ENCODE results near the gene OXNAD1. TPM values are rescaled to one million over a fixed set of nuclear protein-coding genes. Genes with fewer than 3 reads are reported as not detected.
A peak's percentile ranks its signal among the peaks of the same experiment; 100 is the strongest.

Gene OXNAD1
- total and polyA plus RNA-seq, 2 experiments from 2014 or later, result 14.4 to 21.1 TPM

GRCh38 chr3:16289144-16289889 lies 24.3 kb downstream of the OXNAD1 start:
- 98% methylated on average over 2 of the region's 2 CpGs for WGBS (ENCODE audit: low lambda C conversion rate, missing lambda C conversion rate)

GRCh38 chr3:16290007-16290826 lies 25.2 kb downstream of the OXNAD1 start:
- WGBS (ENCODE audit: low lambda C conversion rate, missing lambda C conversion rate), result 69% methylated on average over 3 of the region's 3 CpGs
- TF ChIP-seq EZH2phosphoT487 (IDR thresholded peaks at IDR 0.05; ENCODE audit: low read depth, severe bottlenecking, unreplicated experiment) (no peak), EZH2 (IDR thresholded peaks at IDR 0.05; ENCODE audit: borderline replicate concordance) (no peak)
- TF ChIP-seq, protein P1, sequence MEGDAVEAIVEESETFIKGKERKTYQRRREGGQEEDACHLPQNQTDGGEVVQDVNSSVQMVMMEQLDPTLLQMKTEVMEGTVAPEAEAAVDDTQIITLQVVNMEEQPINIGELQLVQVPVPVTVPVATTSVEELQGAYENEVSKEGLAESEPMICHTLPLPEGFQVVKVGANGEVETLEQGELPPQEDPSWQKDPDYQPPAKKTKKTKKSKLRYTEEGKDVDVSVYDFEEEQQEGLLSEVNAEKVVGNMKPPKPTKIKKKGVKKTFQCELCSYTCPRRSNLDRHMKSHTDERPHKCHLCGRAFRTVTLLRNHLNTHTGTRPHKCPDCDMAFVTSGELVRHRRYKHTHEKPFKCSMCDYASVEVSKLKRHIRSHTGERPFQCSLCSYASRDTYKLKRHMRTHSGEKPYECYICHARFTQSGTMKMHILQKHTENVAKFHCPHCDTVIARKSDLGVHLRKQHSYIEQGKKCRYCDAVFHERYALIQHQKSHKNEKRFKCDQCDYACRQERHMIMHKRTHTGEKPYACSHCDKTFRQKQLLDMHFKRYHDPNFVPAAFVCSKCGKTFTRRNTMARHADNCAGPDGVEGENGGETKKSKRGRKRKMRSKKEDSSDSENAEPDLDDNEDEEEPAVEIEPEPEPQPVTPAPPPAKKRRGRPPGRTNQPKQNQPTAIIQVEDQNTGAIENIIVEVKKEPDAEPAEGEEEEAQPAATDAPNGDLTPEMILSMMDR (IDR thresholded peaks at IDR 0.05; ENCODE audit: poor library complexity), result peak; percentile 96
- no peak overlapping the region for H3K4me3 ChIP-seq

More at GRCh38 chr3:16289144-16289889, 24.3 kb downstream of the OXNAD1 start:
- Histone ChIP-seq H3K4me3 (no peak overlapping the region), H3K27me3 (no peaks in the 10 kb centered on the region), H3K9me3 (ENCODE audit: low read depth) (no peaks in the 10 kb centered on the region), H3K27ac (no peak overlapping the region), H3K4me1 (ENCODE audit: insufficient read depth) (no peaks in the 10 kb centered on the region), H2AFZ (no peak overlapping the region), H4K20me1 (ENCODE audit: insufficient read depth, poor library complexity, severe bottlenecking) (no peaks in the 10 kb centered on the region), H3K9me2 (replicated peaks; ENCODE audit: insufficient read depth) (no peaks in the 10 kb centered on the region), H3K36me3 (replicated peaks; ENCODE audit: insufficient read depth, low read depth) (no peaks in the 10 kb centered on the region), H3K4me2 (no peak overlapping the region), H3K79me2 (no peaks in the 10 kb centered on the region)
- TF ChIP-seq EZH2phosphoT487 (IDR thresholded peaks at IDR 0.05; ENCODE audit: low read depth, severe bottlenecking, unreplicated experiment) (no peak), EZH2 (IDR thresholded peaks at IDR 0.05; ENCODE audit: borderline replicate concordance) (no peak)
- TF ChIP-seq, protein P1 (IDR thresholded peaks at IDR 0.05; ENCODE audit: poor library complexity), result no peak
- DNase-seq (ENCODE audit: low spot score), result no peak

DNA sequence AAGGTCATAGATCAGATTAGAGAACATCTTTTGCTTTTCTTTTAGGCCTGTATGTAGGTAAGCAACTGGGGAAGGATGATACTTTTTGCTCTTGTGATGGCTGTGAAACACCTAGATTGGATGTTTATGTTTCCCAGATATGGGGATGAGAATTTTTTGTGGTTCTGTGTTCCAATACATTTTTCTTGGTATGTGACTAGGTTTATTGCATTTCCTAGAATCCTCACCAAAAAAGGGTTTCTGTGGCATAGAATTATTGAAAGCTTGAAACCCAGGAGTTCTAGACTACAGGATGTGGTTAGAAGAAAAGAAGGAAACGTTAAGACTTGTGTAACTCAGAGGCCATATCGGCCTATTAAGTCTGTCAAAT lies 25.8 kb downstream of the OXNAD1 start:
- no peaks in the 10 kb centered on the region for H3K4me1 ChIP-seq (ENCODE audit: insufficient read depth)
- H3K27ac ChIP-seq, result no peak overlapping the region

More at GRCh38 chr3:16290007-16290826, 25.2 kb downstream of the OXNAD1 start:
- Histone ChIP-seq H3K9me3 (ENCODE audit: low read depth) (no peaks in the 10 kb centered on the region), H3K36me3 (replicated peaks; ENCODE audit: insufficient read depth, low read depth) (no peaks in the 10 kb centered on the region), H3K79me2 (no peaks in the 10 kb centered on the region), H3K27ac (no peak overlapping the region), H3K4me2 (no peak overlapping the region), H3K4me1 (ENCODE audit: insufficient read depth) (no peaks in the 10 kb centered on the region), H3K27me3 (no peaks in the 10 kb centered on the region), H3K9me2 (replicated peaks; ENCODE audit: insufficient read depth) (no peaks in the 10 kb centered on the region), H4K20me1 (ENCODE audit: insufficient read depth, poor library complexity, severe bottlenecking) (no peaks in the 10 kb centered on the region), H2AFZ (no peak overlapping the region)
- DNase-seq (ENCODE audit: low spot score), result peak; percentile 63

More for the DNA sequence above, 25.8 kb downstream of the OXNAD1 start:
- WGBS (ENCODE audit: low lambda C conversion rate, missing lambda C conversion rate), result 78% methylated on average over 2 of the region's 2 CpGs
- Histone ChIP-seq H3K9me2 (replicated peaks; ENCODE audit: insufficient read depth) (no peaks in the 10 kb centered on the region), H3K27me3 (no peaks in the 10 kb centered on the region), H3K4me3 (no peak overlapping the region), H3K4me2 (no peak overlapping the region), H4K20me1 (ENCODE audit: insufficient read depth, poor library complexity, severe bottlenecking) (no peaks in the 10 kb centered on the region), H3K9me3 (ENCODE audit: low read depth) (no peaks in the 10 kb centered on the region), H3K36me3 (replicated peaks; ENCODE audit: insufficient read depth, low read depth) (no peaks in the 10 kb centered on the region), H3K79me2 (no peaks in the 10 kb centered on the region), H2AFZ (no peak overlapping the region)
- no peak for TF ChIP-seq EZH2phosphoT487 (IDR thresholded peaks at IDR 0.05; ENCODE audit: low read depth, severe bottlenecking, unreplicated experiment)
- TF ChIP-seq, protein P1 (IDR thresholded peaks at IDR 0.05; ENCODE audit: poor library complexity), result no peak
- TF ChIP-seq EZH2 (IDR thresholded peaks at IDR 0.05; ENCODE audit: borderline replicate concordance), result no peak
- DNase-seq (ENCODE audit: low spot score), result no peak
